GM13977 (cell line): ENCODE measurements around the gene KCNN3.

Source experiments
- DNase-seq: peaks from one replicate; pipeline ENCODE4 v3.0.0; 2012; ENCODE audit warnings: low spot score
- CTCF ChIP-seq: IDR thresholded peaks from 2 replicates; pipeline ENCODE4 v1.5.1; 2012; ENCODE audit warnings: mild to moderate bottlenecking, control low read depth; ENCODE audit not compliant: insufficient read depth; ENCODE audit errors: extremely low read depth, missing control alignments
- in situ Hi-C: fragments of 300-500 bp; cut with MboI; formaldehyde crosslinking; loops from one replicate; pipeline ENCODE4 v1.12.0; 2022; ENCODE audit warnings: low sequenced_read_pairs, low pct_unique_long_range_greater_than_20kb, mixed read lengths, inconsistent platforms; ENCODE audit not compliant: unreplicated experiment

KCNN3 gene

GRCh38 chr1:154862907-154863306 is 7.2 kb downstream of the KCNN3 start:
- TF ChIP-seq CTCF = no peak
- no peak for DNase-seq
- in situ Hi-C loops = no loop called here

- no peak for DNase-seq
- in situ Hi-C loops = no loop called here
Observed at GRCh38 chr1:154861607-154862094, 8.4 kb downstream of the KCNN3 start.

GRCh38 chr1:154860156-154860870 is 9.8 kb downstream of the KCNN3 start:
- no peak for TF ChIP-seq CTCF
- in situ Hi-C loops = no loop called here
- DNase-seq = peak; percentile 74

More at GRCh38 chr1:154861607-154862094, 8.4 kb downstream of the KCNN3 start:
- no peak for TF ChIP-seq CTCF

GRCh38 chr1:154859786-154860155 is 10.3 kb downstream of the KCNN3 start:
- no peak for DNase-seq
- in situ Hi-C loops = no loop called here

GRCh38 chr1:154859151-154859785 is 10.8 kb downstream of the KCNN3 start:
- in situ Hi-C loops = no loop called here
- TF ChIP-seq CTCF = no peak
- DNase-seq = no peak

More at GRCh38 chr1:154859786-154860155, 10.3 kb downstream of the KCNN3 start:
- no peak for TF ChIP-seq CTCF

- TF ChIP-seq CTCF = no peak
- in situ Hi-C loops = no loop called here
- no peak for DNase-seq
Observed at GRCh38 chr1:154857441-154858215, 12.5 kb downstream of the KCNN3 start.
